ENCODE data around the gene GALNT9.
"Not testable (repeated sequence)": the region's sequence is repeated elsewhere in the genome, so short reads cannot be mapped to it uniquely, and the experiment has no call there.

Gene GALNT9

GRCh38 chr12:132228476-132229192 is 100.8 kb downstream of the GALNT9 start:
- FAIRE-seq, result no peak

- no peak for FAIRE-seq
Measured at GRCh38 chr12:132227782-132228475, 101.5 kb downstream of the GALNT9 start.

- FAIRE-seq, result no peak
Measured at GRCh38 chr12:132227118-132227517, 102.3 kb downstream of the GALNT9 start.

- FAIRE-seq, result no peak
Measured at GRCh38 chr12:132226604-132227003, 102.8 kb downstream of the GALNT9 start.

- FAIRE-seq, result no peak
Measured at GRCh38 chr12:132225214-132225613, 104.2 kb downstream of the GALNT9 start.

- FAIRE-seq, result no peak
Measured at GRCh38 chr12:132224484-132224883, 104.9 kb downstream of the GALNT9 start.

GRCh38 chr12:132222808-132223173 is 106.6 kb downstream of the GALNT9 start:
- no peak for FAIRE-seq

- no peak for FAIRE-seq
Measured at GRCh38 chr12:132222096-132222807, 107.1 kb downstream of the GALNT9 start.

GRCh38 chr12:132219761-132220160 is 109.6 kb downstream of the GALNT9 start:
- FAIRE-seq, result not testable (repeated sequence)

GRCh38 chr12:132219323-132219722 is 110.1 kb downstream of the GALNT9 start:
- no peak for FAIRE-seq

- no peak for FAIRE-seq
Measured at GRCh38 chr12:132218915-132219314, 110.5 kb downstream of the GALNT9 start.

- no peak for FAIRE-seq
Measured at GRCh38 chr12:132218527-132218875, 110.9 kb downstream of the GALNT9 start.

GRCh38 chr12:132217800-132218526 is 111.4 kb downstream of the GALNT9 start:
- no peak for FAIRE-seq

GRCh38 chr12:132217371-132217770 is 112.0 kb downstream of the GALNT9 start:
- no peak for FAIRE-seq

- FAIRE-seq, result no peak
Measured at GRCh38 chr12:132216354-132216987, 112.9 kb downstream of the GALNT9 start.

GRCh38 chr12:132215299-132215989 is 113.9 kb downstream of the GALNT9 start:
- no peak for FAIRE-seq

- FAIRE-seq, result no peak
Measured at GRCh38 chr12:132214891-132215290, 114.5 kb downstream of the GALNT9 start.

- no peak for FAIRE-seq
Measured at GRCh38 chr12:132214161-132214476, 115.3 kb downstream of the GALNT9 start.

- FAIRE-seq, result no peak
Measured at GRCh38 chr12:132213359-132214160, 115.8 kb downstream of the GALNT9 start.

GRCh38 chr12:132211816-132212215 is 117.6 kb downstream of the GALNT9 start:
- FAIRE-seq, result no peak

GRCh38 chr12:132211326-132211725 is 118.1 kb downstream of the GALNT9 start:
- no peak for FAIRE-seq
